BE2C (cell line): Measurements from ENCODE around the gene BARX1.
A peak's percentile ranks its signal among the peaks of the same experiment; 100 is the strongest.

Experiments used
- DNase-seq: peaks from one replicate; pipeline ENCODE4 v3.0.0-alpha.2; 2020
- H3K27me3 ChIP-seq: fragments of 250-450 bp; sonication (Bioruptor Pico); 2 replicates; pipeline ENCODE4 v1.5.1; 2020; ENCODE audit warnings: mild to moderate bottlenecking
- H3K36me3 ChIP-seq: fragments of 250-450 bp; sonication (Bioruptor Pico); 2 replicates; pipeline ENCODE4 v1.5.1; 2020; ENCODE audit warnings: mild to moderate bottlenecking
- H3K4me1 ChIP-seq: fragments of 250-450 bp; sonication (Bioruptor Pico); 2 replicates; pipeline ENCODE4 v1.5.1; 2020
- H3K4me3 ChIP-seq: 2 replicates; pipeline ENCODE4 v1.5.1; 2011; ENCODE audit warnings: low read depth, low read length
- H3K9me3 ChIP-seq: fragments of 250-450 bp; sonication (Bioruptor Pico); 2 replicates; pipeline ENCODE4 v1.5.1; 2020
- CTCF ChIP-seq: IDR thresholded peaks from 2 replicates; pipeline ENCODE4 v1.5.1; 2012; ENCODE audit warnings: mild to moderate bottlenecking, low read depth, low read length

Gene BARX1

GRCh38 chr9:93910598-93910997, 44.6 kb downstream of the BARX1 start:
- H3K27me3 ChIP-seq, result no peaks in the 10 kb centered on the region

GRCh38 chr9:93910196-93910595, 45.0 kb downstream of the BARX1 start:
- no peak for DNase-seq
- no peaks in the 10 kb centered on the region for H3K27me3 ChIP-seq
- H3K36me3 ChIP-seq, result no peaks in the 10 kb centered on the region
- no peaks in the 10 kb centered on the region for H3K9me3 ChIP-seq
- no peak for TF ChIP-seq CTCF
- no peak overlapping the region for H3K4me3 ChIP-seq
- no peaks in the 10 kb centered on the region for H3K4me1 ChIP-seq

More at GRCh38 chr9:93910598-93910997, 44.6 kb downstream of the BARX1 start:
- no peaks in the 10 kb centered on the region for H3K9me3 ChIP-seq
- H3K36me3 ChIP-seq, result no peaks in the 10 kb centered on the region
- H3K4me1 ChIP-seq, result no peaks in the 10 kb centered on the region
- no peak for TF ChIP-seq CTCF
- no peak for DNase-seq
- no peak overlapping the region for H3K4me3 ChIP-seq

- Histone ChIP-seq H3K27me3 (no peaks in the 10 kb centered on the region), H3K36me3 (no peaks in the 10 kb centered on the region), H3K9me3 (no peaks in the 10 kb centered on the region), H3K4me3 (no peak overlapping the region), H3K4me1 (no peaks in the 10 kb centered on the region)
- TF ChIP-seq CTCF, result no peak
- no peak for DNase-seq
These were observed 45.9 kb downstream of the BARX1 start for GRCh38 chr9:93909242-93909616.

GRCh38 chr9:93908591-93909241, 46.4 kb downstream of the BARX1 start:
- peak; percentile 23 for TF ChIP-seq CTCF
- Histone ChIP-seq H3K4me3 (no peak overlapping the region), H3K27me3 (no peaks in the 10 kb centered on the region), H3K9me3 (no peaks in the 10 kb centered on the region), H3K4me1 (no peaks in the 10 kb centered on the region), H3K36me3 (no peaks in the 10 kb centered on the region)
- DNase-seq, result peak; percentile 2

GRCh38 chr9:93907551-93908199, 47.5 kb downstream of the BARX1 start:
- H3K4me3 ChIP-seq, result no peak overlapping the region
- H3K9me3 ChIP-seq, result no peaks in the 10 kb centered on the region
- H3K27me3 ChIP-seq, result no peaks in the 10 kb centered on the region
- TF ChIP-seq CTCF, result no peak
- peak; percentile 2 for DNase-seq
- no peaks in the 10 kb centered on the region for H3K36me3 ChIP-seq
- no peaks in the 10 kb centered on the region for H3K4me1 ChIP-seq

GRCh38 chr9:93906195-93906880, 48.8 kb downstream of the BARX1 start:
- Histone ChIP-seq H3K36me3 (no peaks in the 10 kb centered on the region), H3K27me3 (no peaks in the 10 kb centered on the region), H3K9me3 (no peaks in the 10 kb centered on the region), H3K4me1 (no peaks in the 10 kb centered on the region), H3K4me3 (no peak overlapping the region)
- no peak for TF ChIP-seq CTCF
- no peak for DNase-seq
